Ovary (tissue), 9 donors: ENCODE measurements around the gene COL23A1. TPM values are rescaled to one million over a fixed set of nuclear protein-coding genes. Genes with fewer than 3 reads are reported as not detected.

ENCODE experiments used
- DNase-seq, 5 donors: peaks; one replicate each; pipeline ENCODE4 v3.0.0-alpha.2; 2019 to 2020
- H3K27ac ChIP-seq, 2 donors: fragments of 200-600 bp; one replicate each; pipeline versions ENCODE4 v1.5.1 to v1.8.0; 2019 to 2022
- H3K27me3 ChIP-seq: fragments of 200-600 bp; one replicate; pipeline ENCODE4 v1.8.0; 2022
- H3K36me3 ChIP-seq: fragments of 200-600 bp; sonication (generic); one replicate; pipeline ENCODE4 v1.5.1; 2019
- H3K4me1 ChIP-seq: one replicate; pipeline ENCODE4 v1.8.1; 2013; ENCODE audit warnings: mild to moderate bottlenecking, moderate library complexity; ENCODE audit not compliant: insufficient read depth
- H3K4me3 ChIP-seq: fragments of 200-600 bp; sonication (generic); one replicate; pipeline ENCODE4 v1.5.1; 2017
- H3K9me3 ChIP-seq, 2 donors: fragments of 200-600 bp in 1 of 2; sonication (generic) in 1 of 2; one replicate each; pipeline versions ENCODE4 v1.5.1 to v1.8.1; 2013 to 2019; ENCODE audit warnings: mild to moderate bottlenecking in 1 of 2, moderate library complexity in 1 of 2
- CTCF ChIP-seq, 3 donors: fragments of 450-650 bp in 2 of 3; fragments of 200-600 bp in 1 of 3; IDR thresholded peaks; one replicate each; pipeline versions ENCODE4 v1.5.1 to v1.8.0; 2016 to 2022; ENCODE audit warnings: antibody characterized with exemption in 3 of 3, mild to moderate bottlenecking in 1 of 3
- EP300 ChIP-seq: sonication (generic); formaldehyde crosslinking; IDR thresholded peaks from one replicate; pipeline ENCODE4 v1.6.1; 2017; ENCODE audit warnings: antibody characterized with exemption
- POLR2A ChIP-seq: fragments of 450-650 bp; IDR thresholded peaks from one replicate; pipeline ENCODE4 v1.6.1; 2017; ENCODE audit warnings: antibody characterized with exemption, mild to moderate bottlenecking, moderate library complexity
- WGBS, 3 donors: extraction: QIAGEN DNeasy Blood & Tissue Kit in 1 of 3; methylation state at CpG; one replicate each; pipeline versions ENCODE4 v1.1.5 to v1.1.7; 2013 to 2017; 5-methylcytosine and 5-hydroxymethylcytosine counted together
- intact Hi-C, 4 donors: fragments of 100-400 bp; cut with DNase I; formaldehyde crosslinking; loops; one replicate each; pipeline versions ENCODE4 v1.11.0 to v1.15.1; 2022 to 2023
- polyA plus RNA-seq, 2 donors: library from polyadenylated mRNA; stranded (reverse); fragments of 200-250 nt in 1 of 2; fragments of 350-450 nt in 1 of 2; fragmentation: Illumina TruSeq in 1 of 2; extraction: RNeasy Lipid Tissue Mini Kit (QIAGEN cat#74804) in 1 of 2; gene quantifications; one replicate each; pipeline ENCODE4 v1.2.3, GENCODE V29; 2013 to 2014
- total RNA-seq, 7 donors: library from RNA; depleted of rRNA in 2 of 7; stranded (reverse); fragments of >200 nt in 2 of 7; fragmentation: NEBNext Ultra II Directional in 3 of 7; extraction: Animal tissue kit (Norgen Biotek cat#: 25700) in 3 of 7; gene quantifications; one replicate each; pipeline versions ENCODE4 v1.1.0 to v1.2.4, GENCODE V29; 2016 to 2023
- donor health status: DM: no; HTN: no; CAD: no; lungs with moderate emphysema.
- donor health status: DM: no; HTN: no; CAD: no.
- donor health status: Bipolar disorder and iron deficiency.
- donor health status: DM: yes; HTN: yes; CAD: no.
- donor health status: DM: no; HTN: no; CAD: no.
- donor health status: DM: yes; HTN: yes; CAD: no.

Gene COL23A1
- total and polyA plus RNA-seq, 9 donors, result 0.13 to 0.92 (median 0.39) TPM; not detected in 1

DNA sequence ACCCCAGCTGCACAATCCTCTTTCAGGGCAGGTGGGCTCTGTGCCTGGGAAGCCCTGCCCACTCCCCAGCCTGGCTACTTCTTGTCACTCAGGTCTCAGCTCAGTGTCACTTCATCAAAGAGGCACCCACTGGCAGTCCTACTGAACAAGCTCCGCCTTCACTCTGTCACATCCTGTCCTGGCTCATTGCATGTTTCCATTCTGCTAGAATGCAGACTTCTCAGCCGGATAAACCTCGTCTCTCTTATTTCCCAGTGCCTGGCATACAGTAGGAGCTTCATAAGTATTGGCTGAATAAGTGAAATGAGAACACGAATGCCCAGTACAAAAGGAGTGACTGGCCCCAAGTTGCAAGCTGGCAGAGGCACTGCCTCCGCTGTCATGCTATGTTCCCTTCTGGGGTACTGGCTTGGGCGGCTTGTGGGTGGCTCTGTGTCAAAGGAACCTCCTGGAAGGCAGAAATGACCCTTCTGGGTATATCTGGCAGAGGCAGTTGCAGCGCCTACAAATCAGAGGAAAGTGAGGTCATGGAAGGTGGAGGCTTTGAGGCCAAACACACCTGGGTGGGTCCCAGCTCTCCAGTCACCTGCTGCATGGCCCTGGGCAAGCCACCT lies 259.3 kb downstream of the COL23A1 start:
- no peak for DNase-seq
- H3K27ac ChIP-seq, result no peak overlapping the region
- H3K4me1 ChIP-seq, result no peaks in the 10 kb centered on the region
- H3K27me3 ChIP-seq, result no peaks in the 10 kb centered on the region
- no peak overlapping the region for H3K4me3 ChIP-seq
- no peaks in the 10 kb centered on the region for H3K36me3 ChIP-seq
- TF ChIP-seq CTCF (IDR thresholded peaks at IDR 0.05) (no peak), POLR2A (no peak), EP300 (no peak)
- intact Hi-C loops, result no loop called here
- 82 to 88% (median 86%) methylated on average over 7 of the region's 7 CpGs for WGBS, 3 donors
- H3K9me3 ChIP-seq, result no peaks in the 10 kb centered on the region

DNA sequence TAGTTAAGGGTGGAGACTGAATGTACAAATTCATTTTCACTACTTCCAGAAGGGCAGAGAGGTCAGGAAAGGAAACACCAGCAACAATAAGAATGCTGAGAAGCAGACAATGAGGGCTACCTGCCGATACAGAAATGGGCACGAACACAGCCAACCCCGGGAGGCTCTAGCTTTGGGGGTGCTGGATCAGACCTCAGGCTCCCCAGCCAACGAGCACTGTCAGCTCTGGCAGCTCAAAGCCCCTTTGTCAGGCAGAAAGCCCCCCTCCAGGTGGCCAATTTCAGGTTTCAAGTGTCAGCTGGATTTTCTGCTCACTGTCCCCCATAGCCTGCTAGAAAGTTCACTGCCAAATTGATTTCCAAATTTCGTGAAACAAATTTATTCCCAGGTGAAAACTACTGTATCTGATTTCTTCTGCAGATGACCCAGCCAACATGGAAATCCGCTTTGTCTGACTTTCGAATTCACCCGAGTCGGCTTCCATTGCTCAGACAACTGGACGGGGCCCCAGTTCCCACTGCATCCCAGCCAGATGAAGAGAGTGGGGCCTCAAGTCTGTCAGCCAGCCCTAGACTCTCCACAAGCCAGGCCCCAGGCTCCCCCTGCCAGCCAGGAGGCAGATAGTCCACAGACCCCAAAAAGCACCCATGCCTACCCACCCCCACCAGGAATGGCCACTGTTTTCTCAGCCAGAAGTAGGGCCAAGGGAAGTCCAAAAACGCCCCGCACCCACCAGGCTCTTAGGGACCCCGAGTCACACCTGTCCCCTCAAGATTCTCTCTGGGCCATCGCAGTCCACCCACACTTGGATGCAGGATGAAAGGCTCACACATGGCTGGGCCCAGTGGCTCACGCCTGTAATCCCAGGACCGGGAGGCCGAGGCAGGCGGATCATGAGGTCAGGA lies 261.1 kb downstream of the COL23A1 start:
- no peak for DNase-seq
- no peak for TF ChIP-seq CTCF (IDR thresholded peaks at IDR 0.05)
- TF ChIP-seq EP300, result no peak
- TF ChIP-seq POLR2A, result no peak
- Histone ChIP-seq H3K4me3 (no peak overlapping the region), H3K36me3 (no peaks in the 10 kb centered on the region), H3K9me3 (no peaks in the 10 kb centered on the region), H3K4me1 (no peaks in the 10 kb centered on the region), H3K27ac (no peak overlapping the region), H3K27me3 (no peaks in the 10 kb centered on the region)
- WGBS, 3 donors, result 94 to 95% (median 94%) methylated on average over 18 of the region's 18 CpGs
- intact Hi-C loops, result no loop called here

- TF ChIP-seq CTCF (IDR thresholded peaks at IDR 0.05) (no peak), POLR2A (no peak), EP300 (no peak)
- Histone ChIP-seq H3K9me3 (no peaks in the 10 kb centered on the region), H3K4me1 (no peaks in the 10 kb centered on the region), H3K27ac (no peak overlapping the region), H3K4me3 (no peak overlapping the region), H3K27me3 (no peaks in the 10 kb centered on the region), H3K36me3 (no peaks in the 10 kb centered on the region)
- WGBS, 3 donors, result 81 to 84% (median 83%) methylated on average over 18 of the region's 18 CpGs
- DNase-seq, result no peak
- intact Hi-C loops, result no loop called here
Observed at GRCh38 chr5:178327931-178328711, 262.1 kb downstream of the COL23A1 start.

DNA sequence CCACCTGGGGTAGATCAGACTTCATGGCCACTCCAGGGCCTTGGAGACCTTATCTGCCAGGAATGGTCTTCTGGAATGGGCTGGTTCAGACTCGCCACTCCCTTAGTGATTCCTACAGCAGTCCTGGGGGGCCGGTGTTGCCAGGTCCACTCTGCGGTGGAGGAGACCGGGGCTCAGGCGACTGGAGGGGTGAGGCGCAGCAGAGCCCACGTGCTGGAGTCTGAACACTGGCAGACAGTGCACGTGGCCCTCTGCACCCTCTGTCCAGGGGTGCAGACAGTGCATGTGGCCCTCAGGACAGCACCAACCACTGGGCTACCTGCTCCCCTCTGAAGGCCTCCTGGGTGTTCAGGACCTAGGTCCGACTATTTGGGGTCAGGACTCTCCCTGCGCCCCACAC lies 262.7 kb downstream of the COL23A1 start:
- no peaks in the 10 kb centered on the region for H3K36me3 ChIP-seq
- no peaks in the 10 kb centered on the region for H3K27me3 ChIP-seq
- TF ChIP-seq POLR2A (no peak), EP300 (no peak), CTCF (IDR thresholded peaks at IDR 0.05) (no peak)
- no peaks in the 10 kb centered on the region for H3K4me1 ChIP-seq
- 71 to 86% (median 72%) methylated on average over 7 to 10 of the region's 10 CpGs for WGBS, 3 donors
- no peaks in the 10 kb centered on the region for H3K9me3 ChIP-seq
- intact Hi-C loops, result no loop called here
- no peak overlapping the region for H3K27ac ChIP-seq
- no peak for DNase-seq
- H3K4me3 ChIP-seq, result no peak overlapping the region
